WTC11 (cell line): Measurements from ENCODE around the gene CMKLR1. TPM values are rescaled to one million over a fixed set of nuclear protein-coding genes. Genes with fewer than 3 reads are reported as not detected.

Experiments used
- ATAC-seq: fragments of 200-7000 bp; cut with Tn5 transposase; 2 replicates; pipeline ENCODE4 v1.10.0; 2021; ENCODE audit warnings: mild to moderate bottlenecking, moderate library complexity
- CTCF ChIA-PET: fragments of 300-600 bp; sonication (Branson Sonifier 250); formaldehyde crosslinking; loops from one replicate; lab custom pipeline; 2021; ENCODE audit warnings: antibody characterized with exemption; lab: Charles Lee
- POLR2A ChIA-PET: fragments of 350-600 bp; sonication (Branson Sonifier 250); formaldehyde crosslinking; loops from one replicate; lab custom pipeline; 2021; ENCODE audit warnings: antibody characterized with exemption; lab: Charles Lee
- DNase-seq: peaks from one replicate; pipeline ENCODE4 v3.0.0; 2021; ENCODE audit warnings: low spot score
- H3K27ac Mint-ChIP-seq: 2 replicates; pipeline ENCODE4 v1.8.0; 2021; ENCODE audit warnings: mixed read lengths
- H3K27me3 Mint-ChIP-seq: 2 replicates; pipeline ENCODE4 v1.8.0; 2021; ENCODE audit warnings: low read depth, mild to moderate bottlenecking, moderate library complexity, mixed read lengths
- H3K36me3 Mint-ChIP-seq: 2 replicates; pipeline ENCODE4 v1.8.0; 2021; ENCODE audit warnings: mixed read lengths
- H3K4me1 Mint-ChIP-seq: 2 replicates; pipeline ENCODE4 v1.8.0; 2022; ENCODE audit warnings: mixed read lengths
- H3K4me3 Mint-ChIP-seq: 2 replicates; pipeline ENCODE4 v1.8.0; 2021; ENCODE audit warnings: mild to moderate bottlenecking, moderate library complexity, mixed read lengths
- H3K9me3 Mint-ChIP-seq: 2 replicates; pipeline ENCODE4 v1.8.0; 2021; ENCODE audit warnings: mixed read lengths
- ATF1 ChIP-seq: sonication (generic); formaldehyde crosslinking; IDR thresholded peaks from 2 replicates; pipeline ENCODE4 v1.8.1; 2023; ENCODE audit warnings: mild to moderate bottlenecking, moderate library complexity, missing genetic modification reagents
- EMX1 ChIP-seq: fragments of 250-450 bp; sonication (Bioruptor Pico); IDR thresholded peaks from 2 replicates; pipeline ENCODE4 v1.8.0; 2021; ENCODE audit warnings: mild to moderate bottlenecking
- ESRRA ChIP-seq: sonication (generic); formaldehyde crosslinking; IDR thresholded peaks from 2 replicates; pipeline ENCODE4 v1.8.1; 2022; ENCODE audit warnings: mild to moderate bottlenecking, missing genetic modification reagents, borderline replicate concordance
- GABPB1 ChIP-seq: sonication (generic); formaldehyde crosslinking; IDR thresholded peaks from 2 replicates; pipeline ENCODE4 v1.8.1; 2023; ENCODE audit warnings: mild to moderate bottlenecking, missing genetic modification reagents
- GRHL2 ChIP-seq: fragments of 250-450 bp; sonication (Bioruptor Pico); IDR thresholded peaks from 2 replicates; pipeline ENCODE4 v1.8.0; 2022; ENCODE audit warnings: mild to moderate bottlenecking, moderate library complexity; ENCODE audit not compliant: insufficient replicate concordance, severe bottlenecking
- HMGA2 ChIP-seq: fragments of 250-450 bp; sonication (Bioruptor Pico); IDR thresholded peaks from 2 replicates; pipeline ENCODE4 v1.4.0; 2021; ENCODE audit warnings: mild to moderate bottlenecking, moderate library complexity
- JAZF1 ChIP-seq: fragments of 250-450 bp; sonication (Bioruptor Pico); IDR thresholded peaks from 2 replicates; pipeline ENCODE4 v1.9.0; 2021; ENCODE audit warnings: moderate library complexity, mild to moderate bottlenecking, inconsistent platforms
- KAT7 ChIP-seq: sonication (generic); formaldehyde crosslinking; IDR thresholded peaks from 2 replicates; pipeline ENCODE4 v1.8.1; 2023; ENCODE audit warnings: missing genetic modification reagents, mild to moderate bottlenecking, borderline replicate concordance
- MYBL2 ChIP-seq: sonication (generic); formaldehyde crosslinking; IDR thresholded peaks from 2 replicates; pipeline ENCODE4 v1.8.1; 2023; ENCODE audit warnings: mild to moderate bottlenecking, moderate library complexity, missing genetic modification reagents
- NFYB ChIP-seq: sonication (generic); formaldehyde crosslinking; conservative IDR thresholded peaks from 2 replicates; pipeline ENCODE4 v1.8.0; 2022; ENCODE audit warnings: low read depth, missing genetic modification reagents
- NR1H2 ChIP-seq: sonication (generic); formaldehyde crosslinking; IDR thresholded peaks from 2 replicates; pipeline ENCODE4 v1.9.0; 2021; ENCODE audit warnings: mild to moderate bottlenecking, moderate library complexity, missing genetic modification reagents
- NR3C1 ChIP-seq: sonication (generic); formaldehyde crosslinking; conservative IDR thresholded peaks from 2 replicates; pipeline ENCODE4 v1.8.1; 2023; ENCODE audit warnings: low read depth, mild to moderate bottlenecking, missing genetic modification reagents
- SMAD3 ChIP-seq: sonication (generic); formaldehyde crosslinking; IDR thresholded peaks from 2 replicates; pipeline ENCODE4 v1.8.0; 2022; ENCODE audit warnings: missing genetic modification reagents, mild to moderate bottlenecking, borderline replicate concordance
- SP1 ChIP-seq: sonication (generic); formaldehyde crosslinking; conservative IDR thresholded peaks from 2 replicates; pipeline ENCODE4 v1.8.1; 2022; ENCODE audit warnings: missing genetic modification reagents
- TCF7 ChIP-seq: sonication (generic); formaldehyde crosslinking; IDR thresholded peaks from 2 replicates; pipeline ENCODE4 v1.8.0; 2022; ENCODE audit warnings: mild to moderate bottlenecking, low read depth, missing genetic modification reagents, moderate library complexity
- TEAD4 ChIP-seq: sonication (generic); formaldehyde crosslinking; IDR thresholded peaks from 2 replicates; pipeline ENCODE4 v1.8.0; 2022; ENCODE audit warnings: mild to moderate bottlenecking, missing genetic modification reagents
- TP53 ChIP-seq: sonication (generic); formaldehyde crosslinking; IDR thresholded peaks from 2 replicates; pipeline ENCODE4 v1.8.1; 2023; ENCODE audit warnings: mild to moderate bottlenecking, missing genetic modification reagents
- ZMAT4 ChIP-seq: fragments of 250-450 bp; sonication (Bioruptor Pico); IDR thresholded peaks from 2 replicates; pipeline ENCODE4 v1.9.0; 2021; ENCODE audit warnings: mild to moderate bottlenecking
- ZNF232 ChIP-seq: sonication (generic); formaldehyde crosslinking; IDR thresholded peaks from 2 replicates; pipeline ENCODE4 v1.8.0; 2022; ENCODE audit warnings: mild to moderate bottlenecking, missing genetic modification reagents
- total RNA-seq: library from RNA; stranded (reverse); gene quantifications from 3 replicates; pipeline ENCODE4 v1.2.3, GENCODE V29; 2021
- TF ChIP-seq, protein P1 (sequence below): sonication (generic); formaldehyde crosslinking; IDR thresholded peaks from 2 replicates; pipeline ENCODE4 v1.8.0; 2022; ENCODE audit warnings: missing genetic modification reagents
- TF ChIP-seq, protein P2 (sequence below): sonication (generic); formaldehyde crosslinking; IDR thresholded peaks from 2 replicates; pipeline ENCODE4 v1.8.1; 2022; ENCODE audit warnings: low read depth, missing genetic modification reagents, borderline replicate concordance

The CMKLR1 gene
- total RNA-seq, 1 experiment from 2014 or later: 1.6 TPM

- CTCF ChIA-PET: no interaction called here
- TF ChIP-seq ZMAT4 (CRISPR knock-in tag) (no peak), GRHL2 (CRISPR knock-in tag) (no peak), KAT7 (CRISPR knock-in tag) (no peak), TP53 (CRISPR knock-in tag) (no peak), NR3C1 (CRISPR knock-in tag) (no peak), NR1H2 (CRISPR knock-in tag) (no peak), EMX1 (CRISPR knock-in tag) (no peak), SP1 (CRISPR knock-in tag) (no peak), ATF1 (CRISPR knock-in tag) (no peak), SMAD3 (CRISPR knock-in tag) (no peak), TCF7 (CRISPR knock-in tag) (no peak), ESRRA (no peak), ZNF232 (CRISPR knock-in tag) (no peak), NFYB (CRISPR knock-in tag) (no peak)
- TF ChIP-seq, protein P1, sequence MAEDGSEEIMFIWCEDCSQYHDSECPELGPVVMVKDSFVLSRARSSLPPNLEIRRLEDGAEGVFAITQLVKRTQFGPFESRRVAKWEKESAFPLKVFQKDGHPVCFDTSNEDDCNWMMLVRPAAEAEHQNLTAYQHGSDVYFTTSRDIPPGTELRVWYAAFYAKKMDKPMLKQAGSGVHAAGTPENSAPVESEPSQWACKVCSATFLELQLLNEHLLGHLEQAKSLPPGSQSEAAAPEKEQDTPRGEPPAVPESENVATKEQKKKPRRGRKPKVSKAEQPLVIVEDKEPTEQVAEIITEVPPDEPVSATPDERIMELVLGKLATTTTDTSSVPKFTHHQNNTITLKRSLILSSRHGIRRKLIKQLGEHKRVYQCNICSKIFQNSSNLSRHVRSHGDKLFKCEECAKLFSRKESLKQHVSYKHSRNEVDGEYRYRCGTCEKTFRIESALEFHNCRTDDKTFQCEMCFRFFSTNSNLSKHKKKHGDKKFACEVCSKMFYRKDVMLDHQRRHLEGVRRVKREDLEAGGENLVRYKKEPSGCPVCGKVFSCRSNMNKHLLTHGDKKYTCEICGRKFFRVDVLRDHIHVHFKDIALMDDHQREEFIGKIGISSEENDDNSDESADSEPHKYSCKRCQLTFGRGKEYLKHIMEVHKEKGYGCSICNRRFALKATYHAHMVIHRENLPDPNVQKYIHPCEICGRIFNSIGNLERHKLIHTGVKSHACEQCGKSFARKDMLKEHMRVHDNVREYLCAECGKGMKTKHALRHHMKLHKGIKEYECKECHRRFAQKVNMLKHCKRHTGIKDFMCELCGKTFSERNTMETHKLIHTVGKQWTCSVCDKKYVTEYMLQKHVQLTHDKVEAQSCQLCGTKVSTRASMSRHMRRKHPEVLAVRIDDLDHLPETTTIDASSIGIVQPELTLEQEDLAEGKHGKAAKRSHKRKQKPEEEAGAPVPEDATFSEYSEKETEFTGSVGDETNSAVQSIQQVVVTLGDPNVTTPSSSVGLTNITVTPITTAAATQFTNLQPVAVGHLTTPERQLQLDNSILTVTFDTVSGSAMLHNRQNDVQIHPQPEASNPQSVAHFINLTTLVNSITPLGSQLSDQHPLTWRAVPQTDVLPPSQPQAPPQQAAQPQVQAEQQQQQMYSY (CRISPR knock-in tag): no peak
- TF ChIP-seq, protein P2, sequence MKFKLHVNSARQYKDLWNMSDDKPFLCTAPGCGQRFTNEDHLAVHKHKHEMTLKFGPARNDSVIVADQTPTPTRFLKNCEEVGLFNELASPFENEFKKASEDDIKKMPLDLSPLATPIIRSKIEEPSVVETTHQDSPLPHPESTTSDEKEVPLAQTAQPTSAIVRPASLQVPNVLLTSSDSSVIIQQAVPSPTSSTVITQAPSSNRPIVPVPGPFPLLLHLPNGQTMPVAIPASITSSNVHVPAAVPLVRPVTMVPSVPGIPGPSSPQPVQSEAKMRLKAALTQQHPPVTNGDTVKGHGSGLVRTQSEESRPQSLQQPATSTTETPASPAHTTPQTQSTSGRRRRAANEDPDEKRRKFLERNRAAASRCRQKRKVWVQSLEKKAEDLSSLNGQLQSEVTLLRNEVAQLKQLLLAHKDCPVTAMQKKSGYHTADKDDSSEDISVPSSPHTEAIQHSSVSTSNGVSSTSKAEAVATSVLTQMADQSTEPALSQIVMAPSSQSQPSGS (CRISPR knock-in tag): no peak
- ATAC-seq (no peak), DNase-seq (no peak)
- Mint-ChIP-seq H3K36me3 (no peaks in the 10 kb centered on the region), H3K27ac (no peak overlapping the region), H3K4me1 (peaks cover 31% of the 10 kb centered on the region), H3K9me3 (0 out of 2 replicates have a peak, but pooled peaks cover 3% of the 10 kb centered on the region), H3K4me3 (no peak overlapping the region), H3K27me3 (no peaks in the 10 kb centered on the region)
- POLR2A ChIA-PET: no interaction called here
These were observed 39.6 kb downstream of the CMKLR1 start for GRCh38 chr12:108299516-108299915.

DNA sequence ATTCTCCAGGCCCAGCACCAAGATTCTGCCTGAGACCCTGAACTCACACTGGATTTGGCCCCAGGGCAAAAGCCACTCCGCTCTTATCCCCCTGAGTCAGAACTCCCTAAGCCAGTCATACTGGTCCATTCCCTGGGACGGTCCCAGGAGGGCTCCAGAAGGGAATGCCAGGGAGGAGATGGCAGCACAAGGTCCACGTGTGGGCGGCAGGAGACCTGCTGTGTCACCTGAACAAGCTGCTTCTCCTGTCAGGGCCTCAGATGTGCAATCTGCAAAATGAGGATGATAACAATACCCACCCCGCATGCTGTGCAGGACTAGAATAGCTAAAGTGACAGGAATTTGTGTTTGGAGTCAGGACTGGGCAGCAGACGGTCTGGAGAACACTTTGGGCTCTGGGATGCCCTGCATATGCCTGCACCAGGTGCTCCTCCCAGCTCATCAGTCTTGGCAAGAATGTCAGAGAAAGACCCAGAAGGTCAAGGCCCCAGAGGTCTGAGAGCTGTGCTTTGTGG is 40.3 kb downstream of the CMKLR1 start:
- no peak for ATAC-seq
- no peak for DNase-seq
- H3K9me3 Mint-ChIP-seq: 0 out of 2 replicates have a peak, but pooled peaks cover 3% of the 10 kb centered on the region
- no peaks in the 10 kb centered on the region for H3K27me3 Mint-ChIP-seq
- ChIA-PET CTCF (no interaction called here), POLR2A (interaction anchor here (0.7 kb wide), 1 partner anchor 96 kb away, joined by 3 read pairs; no protein-coding TSS in a partner anchor)
- H3K4me1 Mint-ChIP-seq: peaks cover 24% of the 10 kb centered on the region
- TF ChIP-seq GRHL2 (CRISPR knock-in tag) (no peak), SP1 (CRISPR knock-in tag) (no peak), HMGA2 (CRISPR knock-in tag) (no peak), TEAD4 (no peak), SMAD3 (CRISPR knock-in tag) (no peak), JAZF1 (no peak), MYBL2 (CRISPR knock-in tag) (no peak), GABPB1 (CRISPR knock-in tag) (no peak)
- H3K36me3 Mint-ChIP-seq: no peaks in the 10 kb centered on the region
- H3K4me3 Mint-ChIP-seq: no peak overlapping the region
- no peak overlapping the region for H3K27ac Mint-ChIP-seq
